Glutamatergic neuron (in vitro differentiated cells): ENCODE results near the gene SLIT3. TPM values are rescaled to one million over a fixed set of nuclear protein-coding genes. Genes with fewer than 3 reads are reported as not detected.

ENCODE experiments used
- DNase-seq: peaks from one replicate; pipeline ENCODE4 v3.0.0; 2022
- H3K27ac Mint-ChIP-seq: one replicate; pipeline ENCODE4 v1.8.0; 2020; ENCODE audit warnings: mild to moderate bottlenecking, mixed read lengths, inconsistent platforms; ENCODE audit not compliant: unreplicated experiment
- H3K27me3 Mint-ChIP-seq: one replicate; pipeline ENCODE4 v1.8.0; 2020; ENCODE audit warnings: mild to moderate bottlenecking, moderate library complexity, mixed read lengths, inconsistent platforms; ENCODE audit not compliant: unreplicated experiment
- H3K36me3 Mint-ChIP-seq: one replicate; pipeline ENCODE4 v1.8.0; 2020; ENCODE audit warnings: mild to moderate bottlenecking, mixed read lengths, inconsistent platforms; ENCODE audit not compliant: unreplicated experiment
- H3K4me1 Mint-ChIP-seq: one replicate; pipeline ENCODE4 v1.8.0; 2020; ENCODE audit warnings: mild to moderate bottlenecking, low read depth, mixed read lengths, inconsistent platforms; ENCODE audit not compliant: unreplicated experiment
- H3K4me3 Mint-ChIP-seq: one replicate; pipeline ENCODE4 v1.8.0; 2020; ENCODE audit warnings: mild to moderate bottlenecking, mixed read lengths, inconsistent platforms; ENCODE audit not compliant: unreplicated experiment
- H3K9me3 Mint-ChIP-seq: one replicate; pipeline ENCODE4 v1.8.0; 2020; ENCODE audit warnings: mild to moderate bottlenecking, moderate library complexity, mixed read lengths, inconsistent platforms; ENCODE audit not compliant: unreplicated experiment
- CTCF ChIP-seq: fragments of 200-600 bp; sonication (generic); IDR thresholded peaks from one replicate; pipeline ENCODE4 v1.5.0; 2021; ENCODE audit not compliant: partially characterized antibody, unreplicated experiment
- total RNA-seq: library from RNA; stranded (reverse); fragmentation: NEBNext Ultra II Directional; extraction: Animal tissue kit (Norgen Biotek cat#: 25700); gene quantifications from one replicate; pipeline ENCODE4 v1.2.1, GENCODE V29; 2021; ENCODE audit not compliant: unreplicated experiment

Gene SLIT3
- total RNA-seq, 1 donor from 2014 or later = 11.5 TPM

- Mint-ChIP-seq H3K4me1 (peaks cover 2% of the 10 kb centered on the region), H3K9me3 (no peaks in the 10 kb centered on the region), H3K27ac (no peak overlapping the region), H3K27me3 (no peaks in the 10 kb centered on the region), H3K4me3 (no peak overlapping the region), H3K36me3 (no peaks in the 10 kb centered on the region)
- no peak for DNase-seq
- TF ChIP-seq CTCF = no peak
Observed at GRCh38 chr5:168675883-168676408, 625.0 kb downstream of the SLIT3 start.

- no peaks in the 10 kb centered on the region for H3K27me3 Mint-ChIP-seq
- no peaks in the 10 kb centered on the region for H3K36me3 Mint-ChIP-seq
- no peak overlapping the region for H3K27ac Mint-ChIP-seq
- DNase-seq = no peak
- H3K4me1 Mint-ChIP-seq = no peaks in the 10 kb centered on the region
- H3K4me3 Mint-ChIP-seq = no peak overlapping the region
- no peaks in the 10 kb centered on the region for H3K9me3 Mint-ChIP-seq
- no peak for TF ChIP-seq CTCF
Observed at GRCh38 chr5:168674893-168675482, 626.0 kb downstream of the SLIT3 start.

GRCh38 chr5:168672888-168673287 lies 628.1 kb downstream of the SLIT3 start:
- TF ChIP-seq CTCF = no peak
- H3K4me1 Mint-ChIP-seq = no peaks in the 10 kb centered on the region
- no peaks in the 10 kb centered on the region for H3K36me3 Mint-ChIP-seq
- H3K9me3 Mint-ChIP-seq = no peaks in the 10 kb centered on the region
- no peak for DNase-seq
- no peak overlapping the region for H3K4me3 Mint-ChIP-seq
- H3K27me3 Mint-ChIP-seq = no peaks in the 10 kb centered on the region
- H3K27ac Mint-ChIP-seq = no peak overlapping the region

GRCh38 chr5:168672016-168672415 lies 628.9 kb downstream of the SLIT3 start:
- H3K4me3 Mint-ChIP-seq = no peak overlapping the region
- H3K27ac Mint-ChIP-seq = no peak overlapping the region
- no peaks in the 10 kb centered on the region for H3K4me1 Mint-ChIP-seq
- peaks cover 2% of the 10 kb centered on the region for H3K9me3 Mint-ChIP-seq
- H3K27me3 Mint-ChIP-seq = no peaks in the 10 kb centered on the region
- DNase-seq = no peak
- no peaks in the 10 kb centered on the region for H3K36me3 Mint-ChIP-seq
- TF ChIP-seq CTCF = no peak

- TF ChIP-seq CTCF = peak; percentile 27
- Mint-ChIP-seq H3K36me3 (no peaks in the 10 kb centered on the region), H3K27me3 (no peaks in the 10 kb centered on the region), H3K9me3 (peaks cover 2% of the 10 kb centered on the region), H3K4me1 (no peaks in the 10 kb centered on the region), H3K27ac (no peak overlapping the region), H3K4me3 (no peak overlapping the region)
- peak; percentile 62 for DNase-seq
Observed at GRCh38 chr5:168670881-168671575, 629.9 kb downstream of the SLIT3 start.
